SK-N-SH (cell line): Measurements from ENCODE around the gene OR7G1. TPM values are rescaled to one million over a fixed set of nuclear protein-coding genes. Genes with fewer than 3 reads are reported as not detected.

Source experiments
- CTCF ChIA-PET: fragments of 300-600, 350-600 bp; formaldehyde crosslinking; extraction: SDS; loops from one replicate; lab custom pipeline; 2021; lab: Yijun Ruan, JAX
- POLR2A ChIA-PET: fragments of 350-600 bp; sonication (Branson Sonifier 250); formaldehyde crosslinking; extraction: SDS; loops from one replicate; lab custom pipeline; 2020; ENCODE audit warnings: antibody characterized with exemption, inconsistent platforms; lab: Yijun Ruan, JAX
- DNase-seq: peaks from one replicate; pipeline ENCODE4 v3.0.0; 2012
- H2AFZ ChIP-seq: fragments of 200-600 bp; sonication (generic); 2 replicates; pipeline ENCODE4 v1.8.1; 2016; ENCODE audit warnings: antibody characterized with exemption, mild to moderate bottlenecking, low read depth
- H3F3A ChIP-seq: fragments of 200-600 bp; sonication (generic); replicated peaks from 2 replicates; pipeline ENCODE3; 2016; ENCODE audit warnings: antibody characterized with exemption, mild to moderate bottlenecking; ENCODE audit not compliant: insufficient read depth
- H3K27ac ChIP-seq, 2 experiments: fragments of 200-500 bp in 1 of 2; fragments of 200-600 bp in 1 of 2; sonication (Bioruptor generic) in 1 of 2; sonication (generic), shearing (Covaris generic) in 1 of 2; 2 replicates each; pipeline versions ENCODE4 v1.5.1 to v1.6.1; 2014 to 2016; ENCODE audit warnings: low read depth in 2 of 2, inconsistent platforms in 1 of 2, low read length in 1 of 2, mild to moderate bottlenecking in 1 of 2, mixed read lengths in 1 of 2
- H3K27me3 ChIP-seq: fragments of 200-600 bp; sonication (generic), shearing (Covaris generic); 2 replicates; pipeline ENCODE4 v1.6.1; 2016; ENCODE audit warnings: mixed run types; ENCODE audit not compliant: insufficient read depth
- H3K36me3 ChIP-seq, 2 experiments: fragments of 200-500 bp in 1 of 2; fragments of 200-600 bp in 1 of 2; sonication (Bioruptor generic) in 1 of 2; sonication (generic) in 1 of 2; replicated peaks in 1 of 2; 2 replicates each; pipeline versions ENCODE3 to v1.5.1; 2014 to 2016; ENCODE audit warnings: low read length in 1 of 2, mild to moderate bottlenecking in 1 of 2; ENCODE audit not compliant: insufficient read depth in 2 of 2, control insufficient read depth in 1 of 2
- H3K4me1 ChIP-seq, 2 experiments: fragments of 200-500 bp in 1 of 2; fragments of 200-600 bp in 1 of 2; sonication (Bioruptor generic) in 1 of 2; sonication (generic), shearing (Covaris generic) in 1 of 2; 2 replicates each; pipeline versions ENCODE4 v1.5.1 to v1.6.1; 2014 to 2016; ENCODE audit warnings: low read depth in 1 of 2, low read length in 1 of 2, mixed run types in 1 of 2; ENCODE audit not compliant: insufficient read depth in 2 of 2, control insufficient read depth in 1 of 2
- H3K4me2 ChIP-seq: fragments of 200-600 bp; sonication (generic), shearing (Covaris generic); 2 replicates; pipeline ENCODE4 v1.6.1; 2017; ENCODE audit warnings: mixed run types
- H3K4me3 ChIP-seq, 2 experiments: fragments of 200-500 bp in 1 of 2; fragments of 200-600 bp in 1 of 2; sonication (Bioruptor generic) in 1 of 2; sonication (generic), shearing (Covaris generic) in 1 of 2; 2 replicates each; pipeline versions ENCODE4 v1.5.1 to v1.8.1; 2014 to 2016; ENCODE audit warnings: low read depth in 2 of 2, inconsistent platforms in 1 of 2, low read length in 1 of 2, mild to moderate bottlenecking in 1 of 2, mixed read lengths in 1 of 2, moderate library complexity in 1 of 2
- H3K79me2 ChIP-seq: fragments of 200-600 bp; sonication (generic); 2 replicates; pipeline ENCODE4 v1.8.1; 2017; ENCODE audit warnings: mild to moderate bottlenecking; ENCODE audit not compliant: insufficient read depth
- H3K9ac ChIP-seq: fragments of 200-600 bp; sonication (generic); 2 replicates; pipeline ENCODE4 v1.6.1; 2017; ENCODE audit warnings: mixed run types
- H3K9me2 ChIP-seq: fragments of 200-600 bp; sonication (generic); 2 replicates; pipeline ENCODE4 v1.6.1; 2017; ENCODE audit warnings: mixed run types
- H3K9me3 ChIP-seq: fragments of 200-600 bp; sonication (generic); 2 replicates; pipeline ENCODE4 v1.6.1; 2017; ENCODE audit warnings: mixed run types, mild to moderate bottlenecking, moderate library complexity
- H4K20me1 ChIP-seq: fragments of 200-600 bp; sonication (generic); 2 replicates; pipeline ENCODE4 v1.6.1; 2017; ENCODE audit warnings: mild to moderate bottlenecking, mixed run types; ENCODE audit not compliant: insufficient read depth
- CHD2 ChIP-seq: fragments of 150-350 bp; IDR thresholded peaks from 2 replicates; pipeline ENCODE4 v1.6.1; 2018; ENCODE audit warnings: low read length; ENCODE audit not compliant: partially characterized antibody
- ELF1 ChIP-seq: IDR thresholded peaks from 2 replicates; pipeline ENCODE4 v1.4.0; 2012
- RCOR1 ChIP-seq: fragments of 150-350 bp; IDR thresholded peaks from 2 replicates; pipeline ENCODE4 v1.6.1; 2017; ENCODE audit warnings: antibody characterized with exemption, low read length
- RFX5 ChIP-seq: IDR thresholded peaks from 2 replicates; pipeline ENCODE4 v1.6.1; 2012; ENCODE audit warnings: mild to moderate bottlenecking, improper control_type of control experiment, low read length
- SIN3A ChIP-seq: IDR thresholded peaks from 2 replicates; pipeline ENCODE4 v1.6.1; 2012; ENCODE audit warnings: low read depth, mild to moderate bottlenecking, low read length, moderate library complexity, borderline replicate concordance
- TEAD4 ChIP-seq: IDR thresholded peaks from 2 replicates; pipeline ENCODE4 v1.4.0; 2012; ENCODE audit warnings: mild to moderate bottlenecking, borderline replicate concordance; ENCODE audit not compliant: insufficient read depth
- YY1 ChIP-seq: IDR thresholded peaks from 2 replicates; pipeline ENCODE4 v1.4.0; 2012; ENCODE audit warnings: low read depth, mild to moderate bottlenecking
- WGBS: methylation state at CpG from one replicate; pipeline ENCODE4 v1.1.6; 2017; ENCODE audit warnings: low lambda C conversion rate; 5-methylcytosine and 5-hydroxymethylcytosine counted together
- polyA plus RNA-seq, 3 experiments: library from polyadenylated mRNA; depleted of rRNA; stranded (reverse); fragments of >200 nt; gene quantifications; 2 replicates each; pipeline ENCODE4 v1.2.3, GENCODE V29; 2012
- TF ChIP-seq, protein P1 (sequence below): IDR thresholded peaks from 2 replicates; pipeline ENCODE4 v1.4.0; 2012; ENCODE audit warnings: low read depth
- TF ChIP-seq, protein P2 (sequence below): fragments of 200-600 bp; sonication (generic); IDR thresholded peaks from 2 replicates; pipeline ENCODE4 v1.6.1; 2017; ENCODE audit warnings: antibody characterized with exemption, mild to moderate bottlenecking, moderate library complexity
- TF ChIP-seq, protein P3 (sequence below): IDR thresholded peaks from 2 replicates; pipeline ENCODE4 v1.4.0; 2012; ENCODE audit warnings: low read depth, borderline replicate concordance
- TF ChIP-seq, protein P4 (sequence below): fragments of 150-350 bp; IDR thresholded peaks from 2 replicates; pipeline ENCODE4 v1.6.1; 2016; ENCODE audit warnings: mild to moderate bottlenecking, low read depth, low read length
- TF ChIP-seq, protein P5 (sequence below): IDR thresholded peaks from 2 replicates; pipeline ENCODE4; 2012

The OR7G1 gene
- polyA plus RNA-seq, 1 of the 3 experiments (the other 2 are of a cell fraction), result not detected

DNA sequence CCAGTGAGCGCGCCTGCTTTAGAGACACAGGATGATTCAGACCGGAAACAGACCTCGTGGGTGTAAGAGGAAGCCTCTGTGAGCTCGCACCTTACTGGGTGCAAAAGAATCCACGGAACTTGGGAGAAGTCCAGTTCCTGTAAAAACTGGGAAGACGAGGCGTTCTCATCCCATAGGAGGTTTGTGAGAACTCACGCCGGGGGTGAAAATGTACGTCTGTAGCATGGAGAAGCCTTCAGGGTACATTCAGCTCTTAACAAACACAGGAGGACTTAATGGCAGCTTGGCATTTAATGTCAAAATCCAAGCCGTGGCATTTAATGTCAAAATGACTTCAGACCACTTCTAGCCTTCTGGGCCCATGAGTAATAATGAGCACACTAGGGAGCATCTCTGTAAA lies 45.9 kb upstream of the OR7G1 start:
- no peak for DNase-seq
- no peaks in the 10 kb centered on the region for H3K9me3 ChIP-seq
- POLR2A ChIA-PET, result no interaction called here
- H3K4me1 ChIP-seq, result no peaks in the 10 kb centered on the region
- H3K27me3 ChIP-seq, result no peaks in the 10 kb centered on the region
- H3K4me2 ChIP-seq, result no peak overlapping the region
- H3F3A ChIP-seq, result no peaks in the 10 kb centered on the region
- WGBS, result 96% methylated on average over 12 of the region's 12 CpGs
- no peak overlapping the region for H3K27ac ChIP-seq
- peaks cover 68 to 87% of the 10 kb centered on the region in 2 experiments for H3K36me3 ChIP-seq
- TF ChIP-seq SIN3A, result no peak
- TF ChIP-seq, protein P1, sequence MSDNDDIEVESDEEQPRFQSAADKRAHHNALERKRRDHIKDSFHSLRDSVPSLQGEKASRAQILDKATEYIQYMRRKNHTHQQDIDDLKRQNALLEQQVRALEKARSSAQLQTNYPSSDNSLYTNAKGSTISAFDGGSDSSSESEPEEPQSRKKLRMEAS, result no peak
- no peak for TF ChIP-seq CHD2
- TF ChIP-seq, protein P2, sequence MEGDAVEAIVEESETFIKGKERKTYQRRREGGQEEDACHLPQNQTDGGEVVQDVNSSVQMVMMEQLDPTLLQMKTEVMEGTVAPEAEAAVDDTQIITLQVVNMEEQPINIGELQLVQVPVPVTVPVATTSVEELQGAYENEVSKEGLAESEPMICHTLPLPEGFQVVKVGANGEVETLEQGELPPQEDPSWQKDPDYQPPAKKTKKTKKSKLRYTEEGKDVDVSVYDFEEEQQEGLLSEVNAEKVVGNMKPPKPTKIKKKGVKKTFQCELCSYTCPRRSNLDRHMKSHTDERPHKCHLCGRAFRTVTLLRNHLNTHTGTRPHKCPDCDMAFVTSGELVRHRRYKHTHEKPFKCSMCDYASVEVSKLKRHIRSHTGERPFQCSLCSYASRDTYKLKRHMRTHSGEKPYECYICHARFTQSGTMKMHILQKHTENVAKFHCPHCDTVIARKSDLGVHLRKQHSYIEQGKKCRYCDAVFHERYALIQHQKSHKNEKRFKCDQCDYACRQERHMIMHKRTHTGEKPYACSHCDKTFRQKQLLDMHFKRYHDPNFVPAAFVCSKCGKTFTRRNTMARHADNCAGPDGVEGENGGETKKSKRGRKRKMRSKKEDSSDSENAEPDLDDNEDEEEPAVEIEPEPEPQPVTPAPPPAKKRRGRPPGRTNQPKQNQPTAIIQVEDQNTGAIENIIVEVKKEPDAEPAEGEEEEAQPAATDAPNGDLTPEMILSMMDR, result no peak
- TF ChIP-seq RFX5, result no peak
- no peak for TF ChIP-seq TEAD4
- no peaks in the 10 kb centered on the region for H3K9me2 ChIP-seq
- peak overlapping the region in 1 of 2 experiments; percentile 10; a peak in 1 of 4 replicates for H3K4me3 ChIP-seq
- no peak overlapping the region for H2AFZ ChIP-seq
- no peak overlapping the region for H3K9ac ChIP-seq
- no peaks in the 10 kb centered on the region for H4K20me1 ChIP-seq
- peaks cover 14% of the 10 kb centered on the region; the same call in 1 of the 2 replicates for H3K79me2 ChIP-seq
- CTCF ChIA-PET, result no interaction called here

DNA sequence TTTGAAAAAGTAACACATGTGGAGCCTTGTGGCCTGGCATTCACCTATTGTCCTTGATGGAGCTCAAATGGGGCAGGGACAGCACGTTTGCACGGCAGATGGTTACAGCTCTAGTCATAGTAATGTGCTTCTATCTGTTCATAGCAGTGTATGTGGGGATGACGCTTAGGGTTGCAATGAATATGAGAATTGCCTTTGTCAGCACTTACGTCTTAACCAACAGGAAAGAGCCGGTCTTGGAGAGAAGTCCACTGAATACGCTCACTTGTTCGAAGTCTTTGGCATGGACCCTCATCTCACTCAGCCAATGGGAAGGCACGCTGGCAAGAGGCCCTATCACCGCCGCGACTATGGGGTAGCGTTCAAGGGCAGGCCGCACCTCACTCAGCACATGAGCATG lies 44.3 kb upstream of the OR7G1 start:
- TF ChIP-seq RCOR1 (no peak), ELF1 (no peak), YY1 (no peak)
- TF ChIP-seq, protein P3, sequence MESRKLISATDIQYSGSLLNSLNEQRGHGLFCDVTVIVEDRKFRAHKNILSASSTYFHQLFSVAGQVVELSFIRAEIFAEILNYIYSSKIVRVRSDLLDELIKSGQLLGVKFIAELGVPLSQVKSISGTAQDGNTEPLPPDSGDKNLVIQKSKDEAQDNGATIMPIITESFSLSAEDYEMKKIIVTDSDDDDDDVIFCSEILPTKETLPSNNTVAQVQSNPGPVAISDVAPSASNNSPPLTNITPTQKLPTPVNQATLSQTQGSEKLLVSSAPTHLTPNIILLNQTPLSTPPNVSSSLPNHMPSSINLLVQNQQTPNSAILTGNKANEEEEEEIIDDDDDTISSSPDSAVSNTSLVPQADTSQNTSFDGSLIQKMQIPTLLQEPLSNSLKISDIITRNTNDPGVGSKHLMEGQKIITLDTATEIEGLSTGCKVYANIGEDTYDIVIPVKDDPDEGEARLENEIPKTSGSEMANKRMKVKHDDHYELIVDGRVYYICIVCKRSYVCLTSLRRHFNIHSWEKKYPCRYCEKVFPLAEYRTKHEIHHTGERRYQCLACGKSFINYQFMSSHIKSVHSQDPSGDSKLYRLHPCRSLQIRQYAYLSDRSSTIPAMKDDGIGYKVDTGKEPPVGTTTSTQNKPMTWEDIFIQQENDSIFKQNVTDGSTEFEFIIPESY, result no peak
- TF ChIP-seq, protein P4, sequence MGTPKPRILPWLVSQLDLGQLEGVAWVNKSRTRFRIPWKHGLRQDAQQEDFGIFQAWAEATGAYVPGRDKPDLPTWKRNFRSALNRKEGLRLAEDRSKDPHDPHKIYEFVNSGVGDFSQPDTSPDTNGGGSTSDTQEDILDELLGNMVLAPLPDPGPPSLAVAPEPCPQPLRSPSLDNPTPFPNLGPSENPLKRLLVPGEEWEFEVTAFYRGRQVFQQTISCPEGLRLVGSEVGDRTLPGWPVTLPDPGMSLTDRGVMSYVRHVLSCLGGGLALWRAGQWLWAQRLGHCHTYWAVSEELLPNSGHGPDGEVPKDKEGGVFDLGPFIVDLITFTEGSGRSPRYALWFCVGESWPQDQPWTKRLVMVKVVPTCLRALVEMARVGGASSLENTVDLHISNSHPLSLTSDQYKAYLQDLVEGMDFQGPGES, result no peak
- TF ChIP-seq, protein P5, sequence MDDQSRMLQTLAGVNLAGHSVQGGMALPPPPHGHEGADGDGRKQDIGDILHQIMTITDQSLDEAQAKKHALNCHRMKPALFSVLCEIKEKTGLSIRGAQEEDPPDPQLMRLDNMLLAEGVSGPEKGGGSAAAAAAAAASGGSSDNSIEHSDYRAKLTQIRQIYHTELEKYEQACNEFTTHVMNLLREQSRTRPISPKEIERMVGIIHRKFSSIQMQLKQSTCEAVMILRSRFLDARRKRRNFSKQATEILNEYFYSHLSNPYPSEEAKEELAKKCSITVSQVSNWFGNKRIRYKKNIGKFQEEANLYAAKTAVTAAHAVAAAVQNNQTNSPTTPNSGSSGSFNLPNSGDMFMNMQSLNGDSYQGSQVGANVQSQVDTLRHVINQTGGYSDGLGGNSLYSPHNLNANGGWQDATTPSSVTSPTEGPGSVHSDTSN, result no peak
- Histone ChIP-seq H3K36me3 (peaks cover 77 to 93% of the 10 kb centered on the region in 2 experiments), H3K79me2 (peaks cover 30% of the 10 kb centered on the region; the same call in 1 of the 2 replicates), H3F3A (no peaks in the 10 kb centered on the region), H3K9me2 (no peaks in the 10 kb centered on the region), H3K4me2 (no peak overlapping the region), H4K20me1 (no peaks in the 10 kb centered on the region), H3K4me3 (peak overlapping the region in 1 of 2 experiments; percentile 0; a peak in 1 of 4 replicates), H3K9me3 (no peaks in the 10 kb centered on the region), H3K27me3 (no peaks in the 10 kb centered on the region), H3K9ac (no peak overlapping the region), H2AFZ (no peak overlapping the region), H3K4me1 (no peaks in the 10 kb centered on the region), H3K27ac (no peak overlapping the region)
- 98% methylated on average over 13 of the region's 13 CpGs for WGBS
- CTCF ChIA-PET, result interaction anchor here (1.1 to 1.2 kb wide), 2 partner anchors 19 to 46 kb away, joined by 3 to 4 read pairs; partner anchors contain the start of gene ZNF317
- no peak for DNase-seq
- POLR2A ChIA-PET, result no interaction called here
